AG09309 (cell line): ENCODE data around the gene LRRC8D.

Experiments used
- DNase-seq: peaks from one replicate; pipeline ENCODE4 v3.0.0-alpha.2; 2010; ENCODE audit warnings: low read depth
- H3K4me3 ChIP-seq: 2 replicates; pipeline ENCODE4 v1.5.1; 2011; ENCODE audit warnings: mild to moderate bottlenecking, low read depth, low read length, moderate library complexity; ENCODE audit not compliant: control insufficient read depth
- CTCF ChIP-seq: IDR thresholded peaks from 2 replicates; pipeline ENCODE4 v1.5.1; 2011; ENCODE audit warnings: mild to moderate bottlenecking, low read depth, low read length, inconsistent platforms; ENCODE audit not compliant: insufficient read depth, control insufficient read depth; ENCODE audit errors: missing control alignments

LRRC8D gene

GRCh38 chr1:89847191-89847729, 26.4 kb downstream of the LRRC8D start:
- no peak for TF ChIP-seq CTCF
- DNase-seq: no peak
- H3K4me3 ChIP-seq: no peak overlapping the region

- H3K4me3 ChIP-seq: no peak overlapping the region
- DNase-seq: no peak
- TF ChIP-seq CTCF: no peak
These were observed 30.1 kb downstream of the LRRC8D start for GRCh38 chr1:89850844-89851415.

GRCh38 chr1:89854140-89854539, 33.3 kb downstream of the LRRC8D start:
- TF ChIP-seq CTCF: no peak
- no peak overlapping the region for H3K4me3 ChIP-seq
- no peak for DNase-seq

- DNase-seq: no peak
- TF ChIP-seq CTCF: no peak
- H3K4me3 ChIP-seq: no peak overlapping the region
These were observed 34.7 kb downstream of the LRRC8D start for GRCh38 chr1:89855413-89856123.

- no peak overlapping the region for H3K4me3 ChIP-seq
- DNase-seq: no peak
These were observed 42.5 kb downstream of the LRRC8D start for GRCh38 chr1:89863165-89863830.

More at GRCh38 chr1:89863165-89863830, 42.5 kb downstream of the LRRC8D start:
- no peak for TF ChIP-seq CTCF
